Measurements from ENCODE around the gene ZFC3H1. TPM values are rescaled to one million over a fixed set of nuclear protein-coding genes. Genes with fewer than 3 reads are reported as not detected.

ZFC3H1 gene
- total RNA-seq, 1 experiment from 2014 or later = 18.4 TPM

- H3K4me3 ChIP-seq = no peak overlapping the region
- DNase-seq (ENCODE audit: low read depth in 1 of 2, low spot score in 2 of 2) = no peak
- peaks cover 96% of the 10 kb centered on the region for H3K36me3 ChIP-seq
- H3K27ac ChIP-seq = no peak overlapping the region
- H3K9me3 ChIP-seq (replicated peaks) = no peaks in the 10 kb centered on the region
- no peaks in the 10 kb centered on the region for H3K4me1 ChIP-seq (replicated peaks)
- H3K27me3 ChIP-seq (replicated peaks) = no peaks in the 10 kb centered on the region
Measured at GRCh38 chr12:71641390-71641789, 22.3 kb downstream of the ZFC3H1 start.

- Histone ChIP-seq H3K4me1 (replicated peaks) (no peaks in the 10 kb centered on the region), H3K9me3 (replicated peaks) (no peaks in the 10 kb centered on the region), H3K36me3 (peaks cover 96% of the 10 kb centered on the region), H3K27me3 (replicated peaks) (no peaks in the 10 kb centered on the region), H3K27ac (no peak overlapping the region), H3K4me3 (no peak overlapping the region)
- DNase-seq (ENCODE audit: low read depth in 1 of 2, low spot score in 2 of 2) = no peak
Measured at GRCh38 chr12:71640316-71640715, 23.3 kb downstream of the ZFC3H1 start.

DNA sequence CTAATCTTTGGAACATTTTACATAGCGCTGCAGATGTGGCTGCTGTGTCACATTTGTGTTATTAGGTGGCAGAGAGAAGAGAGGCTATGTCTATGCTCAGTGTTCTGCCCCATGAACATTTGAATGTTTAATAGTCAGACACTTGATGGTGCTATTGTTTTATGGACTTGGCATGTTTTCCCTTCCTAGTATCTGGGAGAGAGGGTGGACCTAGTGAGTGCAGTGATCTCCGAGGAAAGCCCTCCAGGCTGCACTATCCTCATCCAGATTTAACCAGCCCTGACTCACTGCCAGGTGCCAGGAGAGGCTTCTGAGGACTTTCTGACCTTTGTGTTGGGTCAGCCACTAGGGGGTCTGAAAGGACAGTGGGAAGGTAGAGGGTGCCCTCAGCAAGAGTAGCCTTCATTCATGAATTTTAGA is 24.3 kb downstream of the ZFC3H1 start:
- H3K4me3 ChIP-seq = no peak overlapping the region
- H3K27me3 ChIP-seq (replicated peaks) = no peaks in the 10 kb centered on the region
- DNase-seq (ENCODE audit: low read depth in 1 of 2, low spot score in 2 of 2) = no peak
- H3K9me3 ChIP-seq (replicated peaks) = no peaks in the 10 kb centered on the region
- no peak overlapping the region for H3K27ac ChIP-seq
- H3K4me1 ChIP-seq (replicated peaks) = no peaks in the 10 kb centered on the region
- H3K36me3 ChIP-seq = peaks cover 94% of the 10 kb centered on the region

- Histone ChIP-seq H3K4me3 (no peak overlapping the region), H3K36me3 (peaks cover 94% of the 10 kb centered on the region), H3K27me3 (replicated peaks) (no peaks in the 10 kb centered on the region), H3K27ac (no peak overlapping the region), H3K4me1 (replicated peaks) (no peaks in the 10 kb centered on the region), H3K9me3 (replicated peaks) (no peaks in the 10 kb centered on the region)
- DNase-seq (ENCODE audit: low read depth in 1 of 2, low spot score in 2 of 2) = no peak
Measured at GRCh38 chr12:71638499-71638898, 25.1 kb downstream of the ZFC3H1 start.

DNA sequence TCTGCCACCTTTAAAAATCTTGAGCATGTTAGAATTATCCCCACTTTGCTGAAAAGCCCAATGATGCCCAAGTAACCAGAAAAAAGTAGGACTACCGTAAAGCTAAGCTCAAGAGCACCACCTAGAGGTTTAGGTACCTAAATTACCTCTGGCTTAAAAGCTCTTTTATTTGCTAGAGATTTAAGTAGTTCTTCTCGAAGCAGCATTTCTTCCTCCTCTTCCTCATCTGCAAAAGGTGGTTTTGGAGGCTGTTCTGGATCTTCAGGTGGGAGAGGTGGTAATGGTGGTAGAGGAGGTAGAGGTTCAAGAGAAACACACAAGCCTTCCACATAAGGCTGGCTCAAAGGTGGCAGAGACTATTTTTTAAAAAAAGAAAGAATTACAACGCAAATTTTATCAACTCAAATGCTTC is 26.9 kb downstream of the ZFC3H1 start:
- no peaks in the 10 kb centered on the region for H3K9me3 ChIP-seq (replicated peaks)
- no peaks in the 10 kb centered on the region for H3K27me3 ChIP-seq (replicated peaks)
- H3K27ac ChIP-seq = no peak overlapping the region
- DNase-seq (ENCODE audit: low read depth in 1 of 2, low spot score in 2 of 2) = peak in 1 of 2 experiments; percentile 32
- H3K36me3 ChIP-seq = peaks cover 94% of the 10 kb centered on the region
- no peaks in the 10 kb centered on the region for H3K4me1 ChIP-seq (replicated peaks)
- H3K4me3 ChIP-seq = no peak overlapping the region

DNA sequence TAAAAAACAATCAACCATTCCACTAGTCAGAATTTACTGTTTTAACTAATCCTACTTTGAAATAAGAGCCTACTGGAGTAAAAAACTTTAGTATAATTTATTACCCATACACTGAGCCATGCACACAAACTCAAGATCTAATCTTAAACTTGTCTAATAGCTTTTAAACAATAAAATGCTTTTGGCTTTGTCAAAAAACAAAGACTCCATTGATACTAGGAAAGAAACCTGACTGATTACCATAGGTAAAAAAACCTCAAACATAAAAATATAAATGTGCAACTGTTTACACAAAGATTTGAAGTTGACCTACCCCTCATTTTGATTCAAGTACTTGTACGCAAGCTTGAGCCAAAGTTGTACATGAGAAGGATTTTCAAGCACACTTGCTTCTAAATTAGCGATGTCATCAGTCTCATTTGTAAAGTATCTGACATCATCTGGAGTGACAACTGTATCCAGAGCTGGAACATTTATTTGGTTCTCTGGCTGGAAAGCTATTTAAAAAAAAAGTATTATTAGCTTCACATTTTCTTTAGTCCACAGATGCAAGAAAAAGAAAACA is 36.1 kb downstream of the ZFC3H1 start:
- no peak for DNase-seq (ENCODE audit: low read depth in 1 of 2, low spot score in 2 of 2)
- H3K9me3 ChIP-seq (replicated peaks) = no peaks in the 10 kb centered on the region
- no peaks in the 10 kb centered on the region for H3K27me3 ChIP-seq (replicated peaks)
- H3K4me1 ChIP-seq (replicated peaks) = no peaks in the 10 kb centered on the region
- H3K27ac ChIP-seq = no peak overlapping the region
- no peak overlapping the region for H3K4me3 ChIP-seq
- peaks cover 95% of the 10 kb centered on the region for H3K36me3 ChIP-seq

DNA sequence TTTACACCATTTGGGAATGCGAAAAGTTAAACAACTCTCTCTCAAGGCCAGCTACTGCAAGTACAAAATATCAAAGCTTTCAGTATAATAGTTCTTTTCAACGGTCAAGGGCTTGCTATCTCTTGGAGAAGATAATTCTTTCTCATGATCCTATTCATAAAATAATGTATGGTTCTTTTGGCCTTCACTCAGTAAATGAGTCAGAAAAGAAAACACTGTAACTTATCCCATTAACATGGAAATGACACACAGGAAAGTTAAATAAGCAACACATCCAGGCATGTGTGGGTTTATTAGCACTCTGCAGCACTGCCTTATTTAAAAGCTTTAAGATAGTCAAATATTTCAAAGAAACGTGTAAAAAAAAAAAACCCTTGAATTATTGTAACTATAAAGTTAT is 36.9 kb downstream of the ZFC3H1 start:
- no peaks in the 10 kb centered on the region for H3K4me1 ChIP-seq (replicated peaks)
- H3K4me3 ChIP-seq = no peak overlapping the region
- DNase-seq (ENCODE audit: low read depth in 1 of 2, low spot score in 2 of 2) = no peak
- H3K9me3 ChIP-seq (replicated peaks) = no peaks in the 10 kb centered on the region
- no peak overlapping the region for H3K27ac ChIP-seq
- H3K27me3 ChIP-seq (replicated peaks) = no peaks in the 10 kb centered on the region
- H3K36me3 ChIP-seq = peaks cover 95% of the 10 kb centered on the region

DNA sequence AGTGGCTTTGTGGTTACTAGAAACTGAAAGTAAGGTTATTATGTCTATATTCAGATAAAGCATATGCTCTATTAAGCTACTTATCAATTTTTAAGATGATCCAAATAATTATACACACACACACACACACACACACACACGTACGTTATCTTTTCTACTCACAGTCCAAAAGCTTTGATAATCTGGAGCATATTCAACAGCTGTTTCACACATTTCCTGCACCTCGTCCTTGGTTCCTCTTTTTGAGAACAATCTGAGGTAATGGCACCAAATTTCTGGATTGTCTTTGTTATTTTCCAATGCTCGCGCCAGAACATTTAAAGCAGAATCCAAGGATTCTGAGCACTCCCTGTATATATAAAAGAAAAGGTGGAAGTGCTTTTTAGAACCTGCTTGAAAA is 37.5 kb downstream of the ZFC3H1 start:
- H3K4me3 ChIP-seq = no peak overlapping the region
- H3K4me1 ChIP-seq (replicated peaks) = no peaks in the 10 kb centered on the region
- H3K9me3 ChIP-seq (replicated peaks) = no peaks in the 10 kb centered on the region
- H3K27me3 ChIP-seq (replicated peaks) = no peaks in the 10 kb centered on the region
- H3K36me3 ChIP-seq = peaks cover 95% of the 10 kb centered on the region
- no peak overlapping the region for H3K27ac ChIP-seq
- no peak for DNase-seq (ENCODE audit: low read depth in 1 of 2, low spot score in 2 of 2)

DNA sequence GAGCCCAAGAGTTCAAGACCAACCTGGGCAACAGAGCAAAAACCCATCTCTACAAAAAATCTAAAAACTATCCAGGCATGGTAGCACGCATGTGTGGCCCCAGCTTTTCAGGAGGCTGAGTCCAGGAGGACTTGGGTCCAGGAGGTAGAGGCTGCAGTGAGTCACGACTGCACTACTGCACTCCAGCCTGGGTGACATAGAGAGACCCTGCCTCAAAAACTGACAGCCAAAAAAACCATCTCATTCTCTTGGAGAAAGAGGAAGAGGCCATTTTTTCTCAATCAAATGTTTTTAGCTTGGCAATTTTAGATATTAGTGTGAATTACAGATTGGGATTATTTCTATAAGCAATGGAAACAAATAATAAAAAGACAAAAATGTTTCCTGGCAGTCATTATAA is 38.2 kb downstream of the ZFC3H1 start:
- no peaks in the 10 kb centered on the region for H3K9me3 ChIP-seq (replicated peaks)
- no peaks in the 10 kb centered on the region for H3K27me3 ChIP-seq (replicated peaks)
- no peak overlapping the region for H3K27ac ChIP-seq
- peaks cover 95% of the 10 kb centered on the region for H3K36me3 ChIP-seq
- H3K4me1 ChIP-seq (replicated peaks) = no peaks in the 10 kb centered on the region
- no peak overlapping the region for H3K4me3 ChIP-seq
- no peak for DNase-seq (ENCODE audit: low read depth in 1 of 2, low spot score in 2 of 2)

DNA sequence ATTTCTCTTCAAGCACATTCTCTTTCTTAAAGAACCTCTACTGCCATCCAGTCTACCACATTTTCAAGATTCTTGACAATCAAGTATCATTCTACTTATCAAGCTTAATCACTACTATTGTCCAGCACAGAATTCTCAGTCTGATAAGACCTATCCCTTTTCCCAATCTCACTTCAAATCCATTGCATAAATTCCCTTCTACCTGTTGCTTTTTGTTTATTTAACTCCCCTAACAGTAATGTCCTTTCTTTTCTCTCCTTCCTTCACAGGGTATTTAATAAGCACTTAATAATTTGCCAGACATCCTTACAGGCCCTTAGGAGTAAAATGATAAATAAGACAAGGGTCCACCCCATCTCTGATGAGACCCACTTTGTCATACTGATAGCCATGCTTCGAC is 41.7 kb downstream of the ZFC3H1 start:
- DNase-seq (ENCODE audit: low read depth in 1 of 2, low spot score in 2 of 2) = no peak
- Histone ChIP-seq H3K9me3 (replicated peaks) (no peaks in the 10 kb centered on the region), H3K4me1 (replicated peaks) (no peaks in the 10 kb centered on the region), H3K27ac (no peak overlapping the region), H3K4me3 (no peak overlapping the region), H3K36me3 (peaks cover 98% of the 10 kb centered on the region), H3K27me3 (replicated peaks) (no peaks in the 10 kb centered on the region)

- no peaks in the 10 kb centered on the region for H3K4me1 ChIP-seq (replicated peaks)
- H3K9me3 ChIP-seq (replicated peaks) = no peaks in the 10 kb centered on the region
- no peak overlapping the region for H3K4me3 ChIP-seq
- no peak for DNase-seq (ENCODE audit: low read depth in 1 of 2, low spot score in 2 of 2)
- no peaks in the 10 kb centered on the region for H3K27me3 ChIP-seq (replicated peaks)
- H3K36me3 ChIP-seq = peaks cover 78% of the 10 kb centered on the region
- H3K27ac ChIP-seq = no peak overlapping the region
Measured at GRCh38 chr12:71610031-71610795, 53.4 kb downstream of the ZFC3H1 start.

- Histone ChIP-seq H3K36me3 (peaks cover 60% of the 10 kb centered on the region), H3K9me3 (replicated peaks) (no peaks in the 10 kb centered on the region), H3K4me3 (no peak overlapping the region), H3K27me3 (replicated peaks) (no peaks in the 10 kb centered on the region), H3K27ac (no peak overlapping the region), H3K4me1 (replicated peaks) (no peaks in the 10 kb centered on the region)
- DNase-seq (ENCODE audit: low read depth in 1 of 2, low spot score in 2 of 2) = no peak
Measured at GRCh38 chr12:71607494-71608330, 55.9 kb downstream of the ZFC3H1 start.

DNA sequence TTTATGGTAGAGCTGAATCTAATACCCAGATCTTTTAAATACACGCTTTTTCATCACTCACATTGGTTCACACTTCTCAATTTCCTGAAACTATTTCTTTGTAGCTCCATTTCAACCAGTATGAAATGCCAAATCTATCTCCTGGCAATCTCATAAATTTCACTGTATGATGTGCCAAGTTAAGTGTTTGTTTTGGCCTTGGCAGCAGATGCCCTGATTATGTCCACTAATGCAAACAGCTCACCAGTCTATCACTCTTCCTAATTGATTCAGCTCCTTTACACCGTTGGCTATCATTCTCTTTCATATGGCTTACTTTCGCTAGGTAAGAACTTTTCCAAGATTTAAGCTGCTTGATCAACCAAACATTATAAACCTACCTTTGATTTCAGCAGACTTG is 58.6 kb downstream of the ZFC3H1 start:
- H3K4me3 ChIP-seq = no peak overlapping the region
- H3K36me3 ChIP-seq = peaks cover 41% of the 10 kb centered on the region
- H3K27ac ChIP-seq = no peak overlapping the region
- no peaks in the 10 kb centered on the region for H3K27me3 ChIP-seq (replicated peaks)
- peaks cover 9% of the 10 kb centered on the region; the same call in 1 of the 2 replicates for H3K4me1 ChIP-seq (replicated peaks)
- no peak for DNase-seq (ENCODE audit: low read depth in 1 of 2, low spot score in 2 of 2)
- H3K9me3 ChIP-seq (replicated peaks) = no peaks in the 10 kb centered on the region

Measured in SJSA1 (cell line).